Trophoblast cell (in vitro differentiated cells and primary cell): ENCODE measurements around the gene SUN2.

Experiments
- DNase-seq, 2 donors: peaks; one replicate each; pipeline ENCODE4 v3.0.0-alpha.2; 2016
- H2AFZ ChIP-seq: 2 replicates; pipeline ENCODE4 v1.6.1; 2013; ENCODE audit warnings: low read length, moderate library complexity, mild to moderate bottlenecking; ENCODE audit not compliant: insufficient read depth, poor library complexity
- H2AK5ac ChIP-seq: 2 replicates; pipeline ENCODE4 v1.6.1; 2013; ENCODE audit warnings: mild to moderate bottlenecking, low read length
- H2BK120ac ChIP-seq: 2 replicates; pipeline ENCODE4 v1.6.1; 2013; ENCODE audit warnings: low read length, mild to moderate bottlenecking, moderate library complexity; ENCODE audit not compliant: insufficient read depth, poor library complexity
- H2BK12ac ChIP-seq: 2 replicates; pipeline ENCODE4 v1.6.1; 2013; ENCODE audit warnings: mild to moderate bottlenecking, low read length, moderate library complexity
- H2BK5ac ChIP-seq: 2 replicates; pipeline ENCODE4 v1.6.1; 2013; ENCODE audit warnings: low read length, low read depth, moderate library complexity, mild to moderate bottlenecking; ENCODE audit not compliant: poor library complexity
- H3K14ac ChIP-seq: 2 replicates; pipeline ENCODE4 v1.6.1; 2013; ENCODE audit warnings: mild to moderate bottlenecking, low read length
- H3K18ac ChIP-seq: 2 replicates; pipeline ENCODE4 v1.6.1; 2013; ENCODE audit warnings: mild to moderate bottlenecking, low read length
- H3K23ac ChIP-seq: 2 replicates; pipeline ENCODE4 v1.6.1; 2013; ENCODE audit warnings: low read length
- H3K27ac ChIP-seq: 2 replicates; pipeline ENCODE4 v1.5.1; 2013; ENCODE audit warnings: low read depth, mild to moderate bottlenecking, inconsistent platforms, low read length, moderate library complexity
- H3K27me3 ChIP-seq: 2 replicates; pipeline ENCODE4 v1.6.1; 2013; ENCODE audit warnings: inconsistent platforms, mild to moderate bottlenecking, low read length, moderate library complexity; ENCODE audit not compliant: insufficient read depth
- H3K36me3 ChIP-seq, 2 experiments: 1 replicate in 1 of 2; 2 replicates in 1 of 2; pipeline ENCODE4 v1.6.1; 2013; ENCODE audit warnings: low read length in 2 of 2, mild to moderate bottlenecking in 2 of 2, moderate library complexity in 1 of 2; ENCODE audit not compliant: insufficient read depth in 2 of 2, control insufficient read depth in 1 of 2
- H3K4ac ChIP-seq: 2 replicates; pipeline ENCODE4 v1.6.1; 2013; ENCODE audit warnings: low read depth, mild to moderate bottlenecking, low read length, moderate library complexity
- H3K4me1 ChIP-seq, 2 experiments: 1 replicate in 1 of 2; 2 replicates in 1 of 2; pipeline ENCODE4 v1.6.1; 2013; ENCODE audit warnings: low read length in 2 of 2, mild to moderate bottlenecking in 2 of 2, moderate library complexity in 1 of 2; ENCODE audit not compliant: insufficient read depth in 2 of 2, control insufficient read depth in 1 of 2
- H3K4me2 ChIP-seq: 2 replicates; pipeline ENCODE4 v1.6.1; 2013; ENCODE audit warnings: inconsistent platforms, mild to moderate bottlenecking, low read length, moderate library complexity
- H3K4me3 ChIP-seq: 2 replicates; pipeline ENCODE4 v1.5.1; 2013; ENCODE audit warnings: mild to moderate bottlenecking, low read depth, low read length, inconsistent platforms
- H3K79me1 ChIP-seq: one replicate; pipeline ENCODE4 v1.6.1; 2013; ENCODE audit warnings: low read length
- H3K79me2 ChIP-seq: 2 replicates; pipeline ENCODE4 v1.6.1; 2013; ENCODE audit warnings: low read length, mild to moderate bottlenecking; ENCODE audit not compliant: control insufficient read depth, insufficient read depth, poor library complexity
- H3K9ac ChIP-seq: 2 replicates; pipeline ENCODE4 v1.6.1; 2013; ENCODE audit warnings: mild to moderate bottlenecking, low read length
- H3K9me3 ChIP-seq: 2 replicates; pipeline ENCODE4 v1.6.1; 2013; ENCODE audit warnings: low read depth, mild to moderate bottlenecking, control low read depth, inconsistent platforms, low read length; ENCODE audit not compliant: insufficient read depth
- H4K12ac ChIP-seq: 2 replicates; pipeline ENCODE4 v1.6.1; 2013; ENCODE audit warnings: low read depth, mild to moderate bottlenecking, low read length, moderate library complexity
- H4K8ac ChIP-seq: 2 replicates; pipeline ENCODE4 v1.6.1; 2013; ENCODE audit warnings: low read depth, mild to moderate bottlenecking, low read length, moderate library complexity
- H4K91ac ChIP-seq: one replicate; pipeline ENCODE4 v1.6.1; 2013; ENCODE audit warnings: low read depth, mild to moderate bottlenecking, low read length, moderate library complexity
- WGBS: extraction: QIAGEN DNeasy Blood & Tissue Kit; methylation state at CpG from one replicate; pipeline ENCODE4 v1.1.7; 2013; ENCODE audit warnings: missing lambda C conversion rate; ENCODE audit not compliant: insufficient read length, insufficient coverage; ENCODE audit errors: extremely low coverage; 5-methylcytosine and 5-hydroxymethylcytosine counted together

SUN2 gene

DNA sequence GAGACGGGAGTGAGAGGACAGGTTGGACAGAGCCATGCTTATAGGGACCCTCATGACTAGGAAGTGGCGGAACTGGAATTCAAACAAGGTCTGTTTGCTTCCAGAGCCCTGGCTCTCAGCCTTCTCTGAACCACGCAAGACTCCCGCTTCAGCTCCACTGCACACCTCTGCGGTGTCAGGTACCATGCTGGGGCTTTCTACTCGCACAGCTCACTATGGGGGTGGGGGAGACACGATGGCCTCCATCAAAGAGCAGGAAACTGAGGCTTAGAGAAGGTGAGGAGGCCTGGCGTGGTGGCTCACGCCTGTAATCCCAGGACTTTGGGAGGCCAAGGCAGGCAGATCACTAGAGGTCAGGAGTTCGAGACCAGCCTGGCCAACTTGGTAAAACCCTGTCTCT is 14.2 kb downstream of the SUN2 start:
- Histone ChIP-seq H3K18ac (no peak overlapping the region), H3K79me2 (no peaks in the 10 kb centered on the region), H4K12ac (no peak overlapping the region), H2AFZ (no peak overlapping the region), H2BK12ac (no peak overlapping the region), H3K27me3 (no peaks in the 10 kb centered on the region), H3K4me2 (no peak overlapping the region), H3K23ac (no peak overlapping the region), H3K27ac (no peak overlapping the region), H4K8ac (no peak overlapping the region), H3K14ac (no peak overlapping the region), H3K9ac (no peak overlapping the region), H2AK5ac (no peak overlapping the region), H3K79me1 (no peaks in the 10 kb centered on the region), H4K91ac (no peak overlapping the region), H3K36me3 (peaks cover 83 to 85% of the 10 kb centered on the region in 2 experiments), H2BK120ac (no peak overlapping the region), H3K9me3 (no peaks in the 10 kb centered on the region), H3K4me3 (no peak overlapping the region), H2BK5ac (no peak overlapping the region), H3K4me1 (no peaks in the 10 kb centered on the region), H3K4ac (no peak overlapping the region)
- no CpG with 5 or more reads among the region's 10 CpGs for WGBS
- no peak for DNase-seq

DNA sequence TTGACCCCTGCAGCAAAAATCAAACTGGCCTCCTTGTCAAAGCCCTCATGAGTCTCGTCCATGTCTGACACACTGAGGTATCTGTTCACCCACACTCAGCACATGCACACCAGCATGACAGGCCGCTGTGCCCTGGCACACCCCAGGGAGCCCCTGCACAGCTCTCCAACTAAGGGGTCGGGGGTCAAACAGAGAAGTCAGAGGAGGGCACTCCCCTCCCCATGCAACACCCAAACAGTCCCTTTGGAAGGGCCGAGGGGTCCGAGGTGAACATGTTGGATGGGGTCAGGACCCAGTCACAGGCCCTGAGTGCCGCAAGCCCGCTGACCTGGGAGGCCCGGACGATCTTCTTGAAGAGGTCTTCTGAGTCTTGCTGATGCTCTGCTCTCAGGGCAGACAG is 14.6 kb downstream of the SUN2 start:
- no peaks in the 10 kb centered on the region for H3K9me3 ChIP-seq
- H2AK5ac ChIP-seq = no peak overlapping the region
- H3K9ac ChIP-seq = no peak overlapping the region
- no peak overlapping the region for H3K4me2 ChIP-seq
- no peak for DNase-seq
- no peak overlapping the region for H3K14ac ChIP-seq
- H3K4me3 ChIP-seq = no peak overlapping the region
- no peak overlapping the region for H3K23ac ChIP-seq
- peaks cover 83 to 85% of the 10 kb centered on the region in 2 experiments for H3K36me3 ChIP-seq
- no peak overlapping the region for H4K8ac ChIP-seq
- no peak overlapping the region for H2BK120ac ChIP-seq
- H4K12ac ChIP-seq = no peak overlapping the region
- H2BK12ac ChIP-seq = no peak overlapping the region
- no peak overlapping the region for H3K18ac ChIP-seq
- no peak overlapping the region for H2BK5ac ChIP-seq
- no peaks in the 10 kb centered on the region for H3K79me1 ChIP-seq
- H3K4ac ChIP-seq = no peak overlapping the region
- no peaks in the 10 kb centered on the region for H3K79me2 ChIP-seq
- no peaks in the 10 kb centered on the region for H3K4me1 ChIP-seq
- whole genome bisulfite sequencing = no CpG with 5 or more reads among the region's 9 CpGs
- H3K27ac ChIP-seq = no peak overlapping the region
- H4K91ac ChIP-seq = no peak overlapping the region
- H2AFZ ChIP-seq = no peak overlapping the region
- H3K27me3 ChIP-seq = no peaks in the 10 kb centered on the region

- Histone ChIP-seq H2AFZ (no peak overlapping the region), H3K23ac (no peak overlapping the region), H3K79me1 (no peaks in the 10 kb centered on the region), H2BK5ac (no peak overlapping the region), H3K9ac (no peak overlapping the region), H3K4me3 (no peak overlapping the region), H3K4me2 (no peak overlapping the region), H2BK120ac (no peak overlapping the region), H3K27me3 (no peaks in the 10 kb centered on the region), H3K4me1 (no peaks in the 10 kb centered on the region), H3K18ac (no peak overlapping the region), H3K9me3 (no peaks in the 10 kb centered on the region), H4K12ac (no peak overlapping the region), H3K36me3 (peaks cover 83 to 85% of the 10 kb centered on the region in 2 experiments), H4K91ac (no peak overlapping the region), H3K79me2 (no peaks in the 10 kb centered on the region), H2BK12ac (no peak overlapping the region), H3K4ac (no peak overlapping the region), H3K14ac (no peak overlapping the region), H3K27ac (no peak overlapping the region), H4K8ac (no peak overlapping the region), H2AK5ac (no peak overlapping the region)
- no peak for DNase-seq
- no CpG with 5 or more reads among the region's 8 CpGs for WGBS
Observed at GRCh38 chr22:38740754-38741153, 15.0 kb downstream of the SUN2 start.

DNA sequence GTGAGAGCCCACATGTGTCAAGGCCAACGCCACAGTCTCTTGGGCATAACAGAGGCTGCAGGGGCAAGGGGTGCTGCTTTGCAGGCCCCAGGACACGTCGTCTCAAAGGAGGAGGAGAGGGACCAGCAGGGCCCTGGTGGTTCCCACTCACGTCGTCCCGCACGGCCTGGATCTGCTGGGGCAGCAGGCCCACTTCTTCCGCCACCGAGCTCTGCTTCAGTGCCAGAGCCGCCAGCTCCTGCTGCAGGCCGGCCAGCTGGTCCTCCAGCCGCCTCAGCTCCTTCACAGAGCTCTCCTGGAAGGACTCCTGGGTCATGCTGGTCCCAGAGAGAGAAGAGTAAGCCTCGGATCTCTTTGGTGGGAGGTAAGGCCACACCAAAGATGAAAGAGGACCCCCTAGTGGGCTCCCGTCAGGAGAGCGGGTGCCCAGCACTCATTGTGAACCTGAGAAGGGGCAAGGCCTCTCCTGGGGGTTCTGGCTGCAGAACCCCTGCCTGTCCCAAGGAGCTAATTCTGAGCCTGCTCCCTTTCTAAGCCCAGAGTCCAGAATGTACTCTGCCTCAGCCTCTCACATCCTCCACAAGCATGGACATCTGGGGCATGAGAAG is 15.6 kb downstream of the SUN2 start:
- no CpG with 5 or more reads among the region's 15 CpGs for WGBS
- H3K27me3 ChIP-seq = no peaks in the 10 kb centered on the region

More for the DNA sequence above, 15.6 kb downstream of the SUN2 start:
- Histone ChIP-seq H2AK5ac (no peak overlapping the region), H2AFZ (no peak overlapping the region), H3K27ac (no peak overlapping the region), H3K9me3 (no peaks in the 10 kb centered on the region), H2BK120ac (no peak overlapping the region), H3K9ac (no peak overlapping the region), H3K14ac (no peak overlapping the region), H4K8ac (no peak overlapping the region), H2BK5ac (no peak overlapping the region), H3K4ac (no peak overlapping the region), H2BK12ac (no peak overlapping the region), H3K18ac (no peak overlapping the region), H3K79me2 (no peaks in the 10 kb centered on the region), H4K91ac (no peak overlapping the region), H4K12ac (no peak overlapping the region), H3K4me3 (no peak overlapping the region), H3K79me1 (no peaks in the 10 kb centered on the region), H3K4me1 (no peaks in the 10 kb centered on the region), H3K23ac (no peak overlapping the region), H3K4me2 (no peak overlapping the region), H3K36me3 (peaks cover 84 to 86% of the 10 kb centered on the region in 2 experiments)
- no peak for DNase-seq
